Neutrophil (primary cell): ENCODE measurements around the gene HSPA6.
"Not testable (repeated sequence)": the region's sequence is repeated elsewhere in the genome, so short reads cannot be mapped to it uniquely, and the experiment has no call there.

ENCODE experiments used
- H3K27ac ChIP-seq: fragments of 200-600 bp; sonication (generic); 2 replicates; pipeline ENCODE4 v1.5.1; 2016; ENCODE audit warnings: mild to moderate bottlenecking, moderate library complexity
- H3K27me3 ChIP-seq: fragments of 200-600 bp; sonication (generic); 2 replicates; pipeline ENCODE4 v1.6.0; 2016; ENCODE audit warnings: mild to moderate bottlenecking
- H3K36me3 ChIP-seq: fragments of 200-600 bp; sonication (generic); 2 replicates; pipeline ENCODE4 v1.5.1; 2017
- H3K4me1 ChIP-seq, 2 experiments: fragments of 200-600 bp in 1 of 2; sonication (generic) in 1 of 2; 1 replicate in 1 of 2; 2 replicates in 1 of 2; pipeline versions ENCODE4 v1.5.1 to v1.6.1; 2013 to 2016; ENCODE audit warnings: low read depth in 1 of 2, low read length in 1 of 2, mild to moderate bottlenecking in 1 of 2, moderate library complexity in 1 of 2; ENCODE audit not compliant: control insufficient read depth in 1 of 2, insufficient read depth in 1 of 2
- H3K4me3 ChIP-seq, 2 experiments: fragments of 200-600 bp in 1 of 2; sonication (generic) in 1 of 2; 1 replicate in 1 of 2; 2 replicates in 1 of 2; pipeline ENCODE4 v1.5.1; 2013 to 2016; ENCODE audit warnings: low read depth in 1 of 2, low read length in 1 of 2, mild to moderate bottlenecking in 1 of 2, moderate library complexity in 1 of 2
- H3K9me3 ChIP-seq: fragments of 200-600 bp; sonication (generic); 2 replicates; pipeline ENCODE4 v1.5.1; 2016
- CTCF ChIP-seq: fragments of 200-600 bp; sonication (generic); IDR thresholded peaks from 2 replicates; pipeline ENCODE4 v1.5.1; 2016; ENCODE audit warnings: antibody characterized with exemption

HSPA6 gene

GRCh38 chr1:161523817-161524741 is at the start of gene HSPA6:
Gene HSPA6, plus strand, starts transcription at chr1:161524540. Its CDS starts 119 bp downstream, at chr1:161524659.
- not testable (repeated sequence) for H3K27me3 ChIP-seq
- peak within 1 kb of the TSS; percentile 92 for H3K27ac ChIP-seq

GRCh38 chr1:161477711-161478110 is 46.6 kb upstream of the HSPA6 start:
- H3K4me3 ChIP-seq, H3K36me3 ChIP-seq, H3K4me1 ChIP-seq, H3K9me3 ChIP-seq, H3K27ac ChIP-seq: not testable (repeated sequence)
- H3K27me3 ChIP-seq = peaks cover 97% of the 10 kb centered on the region

More at GRCh38 chr1:161523817-161524741, at the start of gene HSPA6:
- H3K4me1 ChIP-seq = peaks cover 52 to 58% of the 10 kb centered on the region in 2 experiments
- H3K4me3 ChIP-seq = peak within 1 kb of the TSS; percentile 69 to 87
- H3K9me3 ChIP-seq = not testable (repeated sequence)
- peaks cover 74% of the 10 kb centered on the region for H3K36me3 ChIP-seq

GRCh38 chr1:161478985-161479384 is 45.4 kb upstream of the HSPA6 start:
- Histone ChIP-seq H3K36me3 (no peaks in the 10 kb centered on the region), H3K9me3 (no peaks in the 10 kb centered on the region), H3K27ac (no peak overlapping the region), H3K27me3 (peaks cover 93% of the 10 kb centered on the region), H3K4me1 (no peaks in the 10 kb centered on the region), H3K4me3 (no peak overlapping the region)
- no peak for TF ChIP-seq CTCF

GRCh38 chr1:161480381-161481035 is 43.8 kb upstream of the HSPA6 start:
- Histone ChIP-seq H3K9me3 (no peaks in the 10 kb centered on the region), H3K4me3 (no peak overlapping the region)
- no peak for TF ChIP-seq CTCF

GRCh38 chr1:161481624-161482392 is 42.5 kb upstream of the HSPA6 start:
- Histone ChIP-seq H3K27ac (no peak overlapping the region), H3K4me1 (peaks cover 2 to 3% of the 10 kb centered on the region in 2 experiments), H3K27me3 (peaks cover 65% of the 10 kb centered on the region), H3K4me3 (no peak overlapping the region), H3K9me3 (no peaks in the 10 kb centered on the region), H3K36me3 (no peaks in the 10 kb centered on the region)
- TF ChIP-seq CTCF = no peak

More at GRCh38 chr1:161480381-161481035, 43.8 kb upstream of the HSPA6 start:
- no peaks in the 10 kb centered on the region for H3K4me1 ChIP-seq
- no peaks in the 10 kb centered on the region for H3K36me3 ChIP-seq
- no peak overlapping the region for H3K27ac ChIP-seq
- peaks cover 78% of the 10 kb centered on the region for H3K27me3 ChIP-seq

- H3K27me3 ChIP-seq = peaks cover 57% of the 10 kb centered on the region
- no peaks in the 10 kb centered on the region for H3K9me3 ChIP-seq
- H3K4me3 ChIP-seq = no peak overlapping the region
- TF ChIP-seq CTCF = no peak
- peaks cover 10 to 11% of the 10 kb centered on the region in 2 experiments for H3K4me1 ChIP-seq
- no peaks in the 10 kb centered on the region for H3K36me3 ChIP-seq
- no peak overlapping the region for H3K27ac ChIP-seq
Observed at GRCh38 chr1:161482610-161483009, 41.7 kb upstream of the HSPA6 start.
